Left cardiac atrium (tissue), 4 donors: Measurements from ENCODE around the gene EFCAB8. TPM values are rescaled to one million over a fixed set of nuclear protein-coding genes. Genes with fewer than 3 reads are reported as not detected.
A peak's percentile ranks its signal among the peaks of the same experiment; 100 is the strongest.

Source experiments
- ATAC-seq, 2 donors: fragments of 200-7000 bp; cut with Tn5 transposase; one replicate each; pipeline ENCODE4 v1.9.1; 2020; ENCODE audit warnings: mild to moderate bottlenecking in 2 of 2, moderate library complexity in 2 of 2
- DNase-seq: peaks from one replicate; pipeline ENCODE4 v3.0.0-alpha.2; 2020
- intact Hi-C, 2 donors: fragments of 100-400 bp; cut with DNase I; formaldehyde crosslinking; loops; one replicate each; pipeline versions ENCODE4 v1.14.1 to v1.15.1; 2022 to 2023
- total RNA-seq, 2 donors: library from RNA; stranded (reverse); fragmentation: NEBNext Ultra II Directional; extraction: Animal tissue kit (Norgen Biotek cat#: 25700); gene quantifications; one replicate each; pipeline ENCODE4 v1.2.1, GENCODE V29; 2021
- donor health status: DM: no; HTN: yes; CAD: no.
- donor health status: DM: no; HTN: yes; CAD: no; lungs with severe emphysema.
- donor health status: DM: yes; HTN: yes; CAD: no.
- donor health status: Dilated cardiomyopathy.

EFCAB8 gene
- total RNA-seq, 2 donors from 2014 or later: 0.18 TPM; not detected in 1

DNA sequence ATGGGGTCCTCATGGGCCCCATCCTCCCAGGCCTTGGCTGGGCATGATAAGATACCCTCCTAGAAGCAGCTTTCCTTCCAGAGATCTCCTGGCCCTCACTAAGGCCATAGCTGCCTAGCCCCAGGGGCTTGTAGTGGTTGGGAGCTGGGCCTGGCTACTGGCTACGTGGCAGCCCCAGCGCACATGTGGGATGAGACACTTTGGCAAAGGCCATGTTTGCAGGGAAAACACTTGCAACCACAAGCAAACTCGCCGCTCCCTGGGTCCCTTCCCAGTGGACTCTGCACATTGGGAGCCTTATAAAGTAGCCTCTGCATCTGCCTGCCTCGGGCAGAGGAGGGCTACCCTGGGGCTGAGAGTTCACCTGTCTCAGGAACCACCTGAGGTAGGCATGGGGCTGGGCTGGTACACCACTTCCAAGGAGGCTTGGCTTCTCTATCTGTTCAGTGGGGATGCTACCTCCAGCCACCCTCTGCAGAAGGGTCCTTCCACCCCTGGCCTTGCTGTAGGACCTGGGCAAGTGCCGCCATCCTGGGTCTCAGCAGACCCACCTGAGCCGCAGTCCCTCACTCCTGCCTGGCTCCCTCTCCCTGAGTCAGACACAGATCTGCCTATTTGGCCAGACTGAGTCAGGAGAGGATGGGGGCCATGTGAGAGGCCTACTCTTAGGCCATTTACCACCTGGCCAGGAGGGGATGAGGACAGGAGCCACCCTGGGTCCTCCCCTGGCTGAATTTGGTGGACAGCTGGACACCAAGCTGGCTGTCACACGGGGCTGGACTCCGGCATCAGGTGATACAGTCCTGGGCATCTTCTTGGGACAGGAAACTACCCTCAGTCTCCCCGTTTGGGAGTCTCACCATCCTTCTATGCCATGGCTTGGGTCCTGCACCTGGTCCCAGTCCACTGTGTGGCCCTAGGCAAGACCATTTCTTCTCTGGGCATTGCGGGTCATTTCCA is 148.9 kb downstream of the EFCAB8 start, which contains the start of gene BPIFB2:
Gene BPIFB2, plus strand, starts transcription at position 329 of the 960 bp plus-strand sequence. CDS start 871 bp downstream, outside the sequence.
- intact Hi-C loops: no loop called here
- no peak for ATAC-seq
- no peak for DNase-seq

DNA sequence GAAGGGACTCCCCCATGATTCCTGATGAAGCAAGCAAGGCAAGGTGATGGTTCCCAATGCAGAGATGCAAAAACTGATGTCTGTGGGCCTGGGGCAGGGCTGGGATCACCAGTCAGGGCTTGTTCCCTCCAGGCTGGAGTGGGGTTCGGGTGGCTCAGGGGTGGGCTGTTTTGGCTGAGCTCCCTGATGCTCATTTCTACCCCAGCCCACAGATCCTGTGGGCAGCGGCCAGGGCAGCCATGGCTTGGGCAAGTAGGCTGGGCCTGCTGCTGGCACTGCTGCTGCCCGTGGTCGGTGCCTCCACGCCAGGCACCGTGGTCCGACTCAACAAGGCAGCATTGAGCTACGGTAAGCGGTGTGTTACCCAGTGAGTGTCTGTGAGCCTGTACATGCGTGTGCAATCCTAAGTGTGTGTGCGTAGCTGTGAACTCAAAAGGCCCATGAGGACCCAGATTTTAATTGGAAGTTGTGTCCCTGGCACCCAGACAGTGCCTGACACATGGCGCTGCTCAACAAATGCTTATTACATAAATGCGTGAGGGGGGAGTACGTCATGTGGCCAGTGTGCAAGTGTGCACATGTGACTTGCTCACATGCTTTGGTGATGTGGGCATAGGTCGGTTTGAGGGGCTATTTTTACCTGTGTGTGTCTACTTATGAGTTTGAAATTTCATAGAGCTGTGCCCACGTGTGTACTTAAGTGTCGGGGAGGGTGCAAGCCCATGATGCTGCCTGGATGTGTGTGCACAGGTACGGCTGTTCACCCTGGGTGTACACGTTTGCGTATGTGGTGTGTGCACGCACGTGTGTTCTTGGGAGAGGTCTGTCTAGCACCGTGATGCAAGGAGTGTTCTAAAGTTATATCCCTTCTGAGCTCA is 149.9 kb downstream of the EFCAB8 start:
- DNase-seq (no peak), ATAC-seq (no peak)
- intact Hi-C loops: no loop called here

DNA sequence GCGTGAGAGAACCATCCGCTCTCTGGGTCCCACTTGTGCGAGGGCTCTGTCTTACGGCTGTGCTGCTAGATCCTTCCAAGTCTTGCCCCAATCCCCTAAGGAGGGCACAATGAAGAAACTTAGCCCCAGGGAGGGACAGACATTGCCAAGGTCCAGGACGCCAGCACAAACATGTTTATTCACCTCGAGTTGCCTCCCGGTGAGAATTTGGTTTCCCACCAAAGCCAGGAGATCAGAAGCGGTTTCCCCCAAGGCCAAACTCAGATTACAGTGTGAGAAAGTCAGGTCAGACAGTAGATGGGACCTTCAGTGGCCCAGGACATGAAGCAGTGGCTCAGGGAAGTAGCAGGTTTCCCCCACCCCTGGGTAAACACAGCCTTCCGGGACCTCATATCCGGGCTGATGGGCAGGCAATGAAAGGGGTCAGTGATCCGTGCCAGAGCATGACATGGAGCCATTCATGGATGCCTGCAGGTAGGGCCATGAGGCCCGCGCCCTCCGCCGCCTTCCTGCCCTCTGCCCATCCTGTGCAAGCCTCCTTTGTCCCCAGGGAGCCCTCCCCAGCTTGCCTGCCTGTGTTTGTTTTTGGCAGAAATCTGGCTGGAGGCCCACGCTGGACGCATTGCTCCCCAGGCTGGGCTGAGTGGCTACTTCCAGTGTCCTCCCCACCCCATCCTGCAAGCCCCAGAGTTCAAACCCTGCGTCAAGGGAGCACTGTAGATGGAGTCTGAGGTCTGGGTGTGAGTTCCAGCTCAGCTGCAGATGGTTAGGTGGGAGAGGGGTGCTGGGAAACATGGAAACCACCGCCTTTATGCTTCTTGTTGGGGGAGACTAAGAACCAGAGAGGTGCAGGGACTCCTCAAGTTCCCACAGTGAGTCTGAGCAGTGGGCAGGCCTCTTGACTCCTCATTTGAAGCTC is 150.8 kb downstream of the EFCAB8 start:
- ATAC-seq (peak in 1 of 2 donors; percentile 58), DNase-seq (no peak)
- intact Hi-C loops: no loop called here

DNA sequence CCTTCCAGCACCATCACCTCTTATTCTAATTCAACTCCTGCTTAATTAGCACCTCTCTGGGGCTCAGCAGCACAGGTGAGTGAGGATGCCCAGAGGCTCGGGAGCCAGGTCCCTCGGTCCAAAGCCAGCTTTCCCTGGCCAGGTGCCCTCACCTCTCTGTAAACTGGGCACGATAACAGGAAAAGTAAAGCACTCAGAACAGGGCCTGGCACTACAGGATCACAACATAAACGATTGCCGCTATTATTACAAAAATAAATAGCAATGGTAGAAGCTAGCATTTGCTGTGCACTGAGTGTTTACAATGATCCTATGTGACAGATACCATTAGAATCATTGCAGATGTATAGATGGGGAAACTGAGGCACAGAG is 151.4 kb downstream of the EFCAB8 start:
- ATAC-seq: no peak
- DNase-seq: no peak
- intact Hi-C loops: no loop called here

DNA sequence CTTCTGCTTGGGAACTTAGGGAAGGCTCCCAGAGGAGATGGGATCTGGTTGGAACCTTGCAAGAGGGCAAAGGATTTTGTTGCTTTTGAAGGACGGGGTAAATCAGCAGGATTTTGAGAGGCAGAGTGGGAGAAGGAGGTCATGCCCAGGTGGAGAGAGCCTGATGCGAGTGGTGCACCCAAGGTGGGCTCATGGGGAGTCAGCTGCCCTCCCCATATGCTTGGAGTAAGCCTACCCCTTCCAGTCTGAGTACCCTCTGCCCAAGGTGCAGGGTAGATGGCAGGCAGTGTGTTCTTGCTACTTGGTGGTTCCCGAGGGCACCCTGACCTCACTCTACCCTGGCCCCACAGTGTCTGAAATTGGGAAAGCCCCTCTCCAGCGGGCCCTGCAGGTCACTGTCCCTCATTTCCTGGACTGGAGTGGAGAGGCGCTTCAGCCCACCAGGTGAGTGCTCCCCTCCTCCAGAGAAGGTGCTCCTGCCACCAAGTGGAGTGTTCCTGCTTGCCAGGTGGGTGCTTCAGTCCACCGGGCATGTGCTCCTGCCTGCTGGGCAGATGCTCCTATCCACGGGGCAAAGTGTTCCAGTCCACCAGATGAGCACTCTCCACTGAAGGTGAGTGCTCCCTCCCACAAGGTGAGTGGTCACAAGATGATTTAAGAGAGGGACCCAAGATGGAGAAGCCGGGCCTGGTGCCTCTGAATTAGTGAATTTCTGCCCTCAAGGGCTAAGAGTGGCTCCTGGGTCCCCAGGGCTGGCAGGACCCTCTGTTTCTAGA is 152.1 kb downstream of the EFCAB8 start:
- no peak for ATAC-seq
- intact Hi-C loops: no loop called here
- DNase-seq: no peak

Other genes with a start within 250 kb of the EFCAB8 start
- gene C20orf203, start 185.0 kb upstream of the EFCAB8 start, total RNA-seq: not detected
- gene COMMD7, start 115.5 kb upstream of the EFCAB8 start, total RNA-seq: 10 to 100 TPM; 38.1 to 38.9 TPM
- gene DNMT3B, start 96.5 kb upstream of the EFCAB8 start, total RNA-seq: under 1 TPM; 0.44 to 0.65 TPM
- 10 to 100 TPM; 76.8 to 93.2 TPM for gene MAPRE1, start 39.0 kb upstream of the EFCAB8 start, total RNA-seq
- gene SUN5, start 145.5 kb downstream of the EFCAB8 start, total RNA-seq: not detected
- gene BPIFB2, start 148.8 kb downstream of the EFCAB8 start, total RNA-seq: not detected
- not detected for gene BPIFB6, start 172.7 kb downstream of the EFCAB8 start, total RNA-seq
- not detected for gene BPIFB3, start 195.0 kb downstream of the EFCAB8 start, total RNA-seq
- gene BPIFB4, start 220.7 kb downstream of the EFCAB8 start, total RNA-seq: not detected